GM19240 (cell line): ENCODE measurements around the gene COL9A2.

ENCODE experiments used
- DNase-seq: peaks from one replicate; pipeline ENCODE4 v3.0.0; 2011; ENCODE audit warnings: low spot score; ENCODE audit not compliant: insufficient read length

COL9A2 gene

DNA sequence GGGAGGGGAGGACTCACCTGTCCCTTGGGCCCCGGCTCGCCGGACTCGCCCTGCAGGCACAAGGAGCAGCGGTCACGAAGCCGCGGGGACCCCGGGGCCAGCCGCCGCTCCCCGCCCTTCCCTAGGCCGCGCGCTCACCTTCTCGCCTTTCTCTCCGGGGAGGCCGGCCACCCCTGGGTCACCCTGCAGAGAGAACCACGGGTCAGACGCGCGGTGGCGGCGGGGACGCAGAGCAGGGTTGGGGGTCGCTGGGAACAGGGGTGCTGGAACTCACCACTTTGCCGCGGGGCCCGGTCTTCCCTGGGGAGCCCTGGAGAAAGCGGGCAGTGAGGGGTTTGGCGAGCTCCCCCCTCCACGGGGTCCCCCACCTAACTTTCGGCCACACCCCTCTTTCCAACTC lies 13.3 kb downstream of the COL9A2 start:
- DNase-seq = no peak

- DNase-seq = no peak
Observed at GRCh38 chr1:40303051-40303771, 13.9 kb downstream of the COL9A2 start.

GRCh38 chr1:40302475-40302874 lies 14.6 kb downstream of the COL9A2 start:
- no peak for DNase-seq

- no peak for DNase-seq
Observed at GRCh38 chr1:40301541-40302299, 15.4 kb downstream of the COL9A2 start.

- no peak for DNase-seq
Observed at GRCh38 chr1:40301066-40301465, 16.0 kb downstream of the COL9A2 start.

- no peak for DNase-seq
Observed at GRCh38 chr1:40300651-40301050, 16.4 kb downstream of the COL9A2 start.

GRCh38 chr1:40300249-40300567 lies 16.9 kb downstream of the COL9A2 start:
- DNase-seq = no peak

DNA sequence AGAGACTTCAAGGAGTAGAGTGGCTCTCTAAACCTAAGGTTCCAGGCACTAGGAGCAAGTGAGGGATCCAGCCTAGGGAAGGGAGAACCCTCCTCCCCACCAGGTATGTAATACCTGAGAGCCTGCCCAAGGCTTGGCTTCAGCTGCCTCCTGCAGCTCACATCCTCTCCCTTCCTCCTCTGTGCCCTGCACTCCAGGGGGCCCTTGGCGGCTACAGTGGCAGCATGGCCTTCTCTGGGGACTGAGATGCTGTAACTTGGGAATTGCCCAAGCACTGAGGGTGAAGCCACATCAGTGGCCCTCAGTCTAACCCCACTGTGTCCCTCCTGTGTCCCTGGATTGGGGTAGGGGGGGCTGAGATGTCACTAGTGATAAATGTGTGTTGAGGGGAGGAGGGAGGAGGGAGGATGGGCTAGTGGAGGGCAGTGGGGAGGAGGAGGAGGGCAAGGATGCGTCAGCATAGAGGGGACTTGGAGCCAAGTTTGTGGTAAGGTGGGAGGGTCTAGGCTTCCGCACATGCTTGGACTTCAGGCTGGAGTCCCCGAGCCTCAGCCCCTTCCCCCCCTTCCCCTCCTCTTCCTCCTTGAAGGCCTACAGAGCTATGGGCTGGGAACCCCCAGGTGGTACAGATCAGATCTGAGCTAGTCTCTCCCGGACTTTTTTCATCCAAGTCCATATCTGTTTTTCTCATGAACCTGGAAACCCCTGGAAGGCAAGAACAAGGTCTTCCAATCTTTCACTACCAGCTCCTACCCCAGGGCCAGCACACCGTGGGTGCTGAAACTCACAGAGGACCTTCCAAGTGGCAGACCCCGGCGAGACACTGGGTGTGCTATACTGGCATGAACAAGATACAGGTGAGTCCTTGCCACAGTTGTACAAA lies 17.5 kb downstream of the COL9A2 start:
- no peak for DNase-seq

GRCh38 chr1:40291293-40291692 lies 25.8 kb downstream of the COL9A2 start:
- no peak for DNase-seq

- DNase-seq = no peak
Observed at GRCh38 chr1:40281853-40282252, 35.2 kb downstream of the COL9A2 start.

DNA sequence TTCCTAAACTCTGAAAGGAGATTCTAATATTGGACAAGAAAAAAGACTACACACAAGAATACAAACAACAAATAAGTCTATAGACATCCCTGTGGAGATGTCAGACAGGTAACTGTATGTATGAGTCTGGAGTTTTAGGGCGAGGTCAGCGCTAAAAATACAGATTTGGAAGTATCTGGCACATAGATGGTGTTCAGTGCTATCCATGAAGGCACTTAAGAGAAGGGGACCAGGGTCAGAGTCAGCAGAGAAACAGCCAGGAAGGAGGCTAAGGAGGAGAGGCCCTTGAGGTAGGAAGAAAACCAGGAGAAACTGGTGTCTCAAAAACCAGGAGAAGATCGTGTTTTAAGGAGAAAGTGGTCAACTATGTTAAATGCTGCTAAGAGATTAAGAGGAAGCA lies 41.0 kb downstream of the COL9A2 start:
- no peak for DNase-seq

DNA sequence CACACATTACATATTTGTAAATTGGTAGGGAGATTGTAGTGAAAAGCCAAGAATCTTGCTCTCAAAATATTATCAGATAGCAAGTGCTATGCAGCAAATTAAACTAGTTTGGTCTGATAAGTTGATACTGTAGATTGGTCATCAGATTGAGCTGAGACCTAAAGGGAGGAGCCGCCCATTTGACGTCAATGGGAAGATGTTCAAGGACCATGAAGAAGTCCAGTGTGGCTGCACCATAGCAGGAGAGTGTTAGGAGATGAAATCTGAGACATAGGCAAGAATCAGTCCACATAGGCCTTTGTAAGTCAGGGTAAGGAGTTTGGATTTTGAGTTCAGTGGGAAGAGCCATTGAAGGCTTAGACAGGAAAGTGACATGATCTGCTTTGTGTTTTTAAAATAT lies 42.8 kb downstream of the COL9A2 start:
- DNase-seq = no peak

- DNase-seq = no peak
Observed at GRCh38 chr1:40273547-40274166, 43.4 kb downstream of the COL9A2 start.

- DNase-seq = no peak
Observed at GRCh38 chr1:40272653-40273213, 44.4 kb downstream of the COL9A2 start.

DNA sequence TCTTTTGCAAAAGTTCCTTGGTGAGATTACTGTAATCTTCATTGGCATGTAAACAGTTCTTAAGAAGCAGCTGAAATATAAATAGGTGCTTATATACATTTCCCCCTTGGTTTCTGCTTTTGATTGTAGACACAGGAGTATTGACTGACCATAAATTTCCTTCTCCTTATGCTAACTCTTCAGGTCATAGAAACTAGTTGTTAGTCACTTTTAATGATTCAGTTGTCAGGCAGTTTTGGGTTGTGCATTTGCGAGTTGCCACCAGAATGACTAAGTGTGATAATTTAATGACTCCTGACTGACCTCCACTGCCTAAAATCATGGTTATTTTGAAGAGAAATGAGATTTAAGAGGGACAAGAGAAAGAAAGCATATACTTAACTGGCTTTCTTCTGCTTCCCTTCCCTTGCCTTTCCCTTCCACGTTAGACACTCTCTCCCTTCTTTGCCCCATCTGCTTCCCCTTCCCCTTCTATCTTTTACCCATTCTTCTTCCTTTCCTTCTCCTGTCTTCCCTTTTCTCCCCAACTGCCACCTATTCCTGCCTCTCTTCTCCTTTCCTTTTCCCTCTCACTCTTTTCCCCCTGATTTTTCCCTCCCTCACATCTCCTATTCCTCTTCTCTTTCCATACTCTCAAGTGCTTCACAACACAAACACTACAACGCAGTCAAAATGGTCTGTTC lies 46.8 kb downstream of the COL9A2 start:
- DNase-seq = no peak

GRCh38 chr1:40268211-40268610 lies 48.9 kb downstream of the COL9A2 start:
- DNase-seq = no peak

DNA sequence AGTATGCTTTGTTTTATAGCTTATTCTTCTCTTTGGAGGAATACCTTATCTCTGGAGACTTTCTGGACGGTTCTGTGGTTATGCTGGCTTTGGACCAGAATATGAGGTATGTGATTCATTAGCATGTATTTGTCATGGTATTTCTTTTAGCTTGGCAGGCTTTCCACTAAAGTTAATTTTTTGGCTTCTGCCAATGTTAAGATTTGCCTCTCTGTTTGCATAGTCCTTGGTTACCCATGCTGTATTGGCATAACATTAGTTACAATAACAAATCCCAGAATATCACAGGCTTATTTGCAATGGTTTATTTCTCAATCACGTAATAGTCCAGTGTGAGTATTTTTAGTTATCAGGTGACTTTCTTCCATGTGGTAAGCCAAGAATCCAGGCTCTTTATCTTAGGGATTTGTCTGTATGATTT lies 49.3 kb downstream of the COL9A2 start:
- no peak for DNase-seq

GRCh38 chr1:40266786-40267535 lies 50.1 kb downstream of the COL9A2 start:
- no peak for DNase-seq

- no peak for DNase-seq
Observed at GRCh38 chr1:40265919-40266318, 51.2 kb downstream of the COL9A2 start.

- no peak for DNase-seq
Observed at GRCh38 chr1:40265298-40265697, 51.8 kb downstream of the COL9A2 start.
